Caki2 (cell line): Measurements from ENCODE around the gene USP20. TPM values are rescaled to one million over a fixed set of nuclear protein-coding genes. Genes with fewer than 3 reads are reported as not detected.
"Not testable (repeated sequence)": the region's sequence is repeated elsewhere in the genome, so short reads cannot be mapped to it uniquely, and the experiment has no call there.

Experiments
- DNase-seq: peaks from one replicate; pipeline ENCODE4 v3.0.0-alpha.2; 2015; ENCODE audit warnings: low read depth
- in situ Hi-C: cut with HindIII; loops from 2 replicates; pipeline ENCODE4 v1.10.0; 2016; ENCODE audit warnings: low sequenced_read_pairs, low pct_unique_long_range_greater_than_20kb, mixed read lengths
- total RNA-seq: library from RNA; depleted of rRNA; stranded (reverse); fragments of >200 nt; shearing (Covaris generic); gene quantifications from 2 replicates; pipeline ENCODE4 v1.2.3, GENCODE V29; 2014; ENCODE audit warnings: low replicate concordance

The USP20 gene
- total RNA-seq, 1 experiment from 2014 or later = 26.4 TPM

- in situ Hi-C loops = no loop called here
Observed at GRCh38 chr9:129881547-129882324, 46.5 kb downstream of the USP20 start.

GRCh38 chr9:129884220-129885017 is 49.2 kb downstream of the USP20 start:
- peak; percentile 81 for DNase-seq
- in situ Hi-C loops = no loop called here

More at GRCh38 chr9:129881547-129882324, 46.5 kb downstream of the USP20 start:
- DNase-seq = no peak

GRCh38 chr9:129885018-129885669 is 49.9 kb downstream of the USP20 start:
- in situ Hi-C loops = no loop called here
- no peak for DNase-seq

GRCh38 chr9:129885670-129886106 is 50.4 kb downstream of the USP20 start:
- in situ Hi-C loops = no loop called here
- peak; percentile 87 for DNase-seq

- in situ Hi-C loops = no loop called here
- no peak for DNase-seq
Observed at GRCh38 chr9:129886226-129887174, 51.2 kb downstream of the USP20 start.

DNA sequence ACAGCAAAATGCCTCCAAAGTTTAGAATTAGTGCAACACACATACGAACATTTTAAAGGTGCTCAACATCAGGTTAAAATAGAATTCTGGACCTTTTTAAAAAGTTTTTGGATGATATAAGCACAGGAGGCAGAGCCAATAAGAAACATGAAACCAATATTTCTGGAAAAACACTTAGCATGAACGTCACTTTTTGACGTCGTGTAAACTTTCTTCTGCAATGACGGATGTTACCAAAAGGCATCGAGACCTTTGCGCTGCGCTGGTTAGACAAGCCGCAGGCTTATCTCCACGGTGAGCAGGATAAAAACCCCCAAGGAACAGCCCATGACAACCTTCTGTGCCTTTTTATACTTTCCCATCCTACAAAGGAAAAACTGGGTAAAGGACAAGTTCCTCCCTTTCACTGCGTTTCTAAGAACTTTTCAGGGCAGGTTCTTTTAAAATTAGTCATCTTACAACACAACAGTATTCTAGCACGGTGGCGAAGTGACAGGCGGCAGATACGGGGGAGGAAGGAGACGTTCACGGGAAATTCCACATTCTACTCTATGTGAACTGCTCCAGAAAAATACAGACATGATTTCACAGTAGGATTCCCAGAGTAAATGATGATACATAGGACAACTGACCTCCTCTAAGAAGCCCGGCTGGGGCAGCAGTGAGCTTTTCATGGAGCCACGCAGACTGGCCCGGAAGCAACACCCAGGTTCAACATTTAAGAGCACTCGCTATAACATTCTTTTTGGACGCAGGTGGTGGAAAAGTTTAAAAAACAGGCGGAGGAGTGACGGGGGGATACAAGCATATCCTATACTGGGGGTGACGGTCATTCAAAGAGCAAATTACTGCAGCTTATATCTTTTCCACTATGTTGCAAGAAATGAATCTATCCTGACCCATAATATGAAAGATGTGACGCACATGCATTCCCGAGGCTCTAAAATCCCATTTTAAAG is 52.4 kb downstream of the USP20 start:
- in situ Hi-C loops = no loop called here
- peak; percentile 54 for DNase-seq

GRCh38 chr9:129888293-129889121 is 53.2 kb downstream of the USP20 start:
- in situ Hi-C loops = no loop called here

DNA sequence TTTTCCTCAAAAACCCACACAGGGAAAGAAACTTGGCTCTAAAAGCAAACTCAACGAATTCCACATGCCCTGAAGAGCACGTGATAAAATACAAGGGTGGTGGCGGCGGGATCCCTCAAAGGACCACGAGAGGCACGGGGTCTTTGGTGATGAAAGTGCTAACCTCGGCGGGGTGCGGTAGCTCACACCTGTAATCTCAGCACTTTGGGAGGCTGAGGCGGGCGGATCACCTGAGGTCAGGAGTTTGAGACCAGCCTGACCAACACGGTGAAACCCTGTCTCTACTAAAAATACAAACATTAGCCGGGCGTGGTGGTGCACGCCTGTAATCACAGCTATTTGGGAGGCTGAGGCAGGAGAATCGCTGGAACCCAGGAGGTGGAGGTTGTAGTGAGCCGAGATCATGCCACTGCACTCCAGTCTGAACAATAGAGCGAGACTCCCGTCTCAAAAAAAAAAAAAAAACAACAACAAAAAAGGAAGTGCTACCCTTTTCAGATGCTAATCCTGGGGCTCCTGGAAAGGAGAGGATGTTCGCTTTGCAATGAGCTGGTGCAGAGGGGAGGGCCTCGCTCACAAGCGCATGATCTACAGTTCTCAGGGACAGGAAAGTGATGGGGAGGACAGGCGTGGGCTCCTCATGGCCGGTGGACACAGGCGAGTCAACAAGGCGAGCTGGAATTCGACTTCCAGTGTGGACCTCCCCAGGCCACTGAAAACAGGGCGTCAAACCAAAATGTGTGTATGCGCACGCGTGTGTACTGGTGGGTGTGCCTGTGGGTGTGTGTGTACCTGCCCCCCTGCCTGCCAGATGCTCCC is 54.1 kb downstream of the USP20 start:
- DNase-seq = no peak
- in situ Hi-C loops = no loop called here

More at GRCh38 chr9:129888293-129889121, 53.2 kb downstream of the USP20 start:
- no peak for DNase-seq

DNA sequence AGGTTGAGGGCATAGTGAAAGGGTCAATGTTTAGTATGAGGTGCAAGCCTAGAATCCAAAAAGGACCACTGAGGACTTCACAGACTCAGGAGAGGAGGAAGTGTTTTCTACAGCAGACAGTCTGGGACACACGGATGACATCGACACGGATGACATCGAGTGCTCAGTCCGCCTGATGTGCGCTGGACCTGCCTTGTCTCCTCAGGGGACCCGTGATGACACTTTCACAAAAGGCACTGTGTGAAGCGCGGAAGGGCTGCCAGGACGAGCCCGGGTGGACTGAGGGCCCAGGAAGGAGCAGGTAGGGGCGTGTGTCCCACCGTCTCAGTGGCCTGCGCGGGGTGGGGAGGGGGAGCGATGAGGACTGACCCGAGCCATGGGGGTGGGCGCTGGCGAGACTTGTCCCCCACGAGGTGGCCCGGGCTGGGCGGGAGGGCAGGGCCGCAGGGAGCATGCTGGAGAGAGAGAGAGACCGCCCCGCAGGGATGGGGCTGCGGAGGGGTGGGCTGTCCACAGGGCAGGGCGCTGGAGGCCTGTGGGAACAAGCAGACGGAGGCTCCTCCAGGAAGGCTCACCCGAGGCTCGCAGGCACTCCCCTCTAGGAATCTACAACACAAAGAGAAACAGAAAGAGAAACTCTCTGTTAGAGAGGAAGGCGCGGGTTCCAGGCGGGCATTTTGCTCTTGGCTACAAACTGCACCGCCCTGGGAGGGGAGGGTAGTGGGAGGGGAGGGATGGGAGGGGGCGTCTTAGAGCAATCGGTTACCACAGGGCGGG is 54.9 kb downstream of the USP20 start:
- DNase-seq = no peak
- in situ Hi-C loops = no loop called here

DNA sequence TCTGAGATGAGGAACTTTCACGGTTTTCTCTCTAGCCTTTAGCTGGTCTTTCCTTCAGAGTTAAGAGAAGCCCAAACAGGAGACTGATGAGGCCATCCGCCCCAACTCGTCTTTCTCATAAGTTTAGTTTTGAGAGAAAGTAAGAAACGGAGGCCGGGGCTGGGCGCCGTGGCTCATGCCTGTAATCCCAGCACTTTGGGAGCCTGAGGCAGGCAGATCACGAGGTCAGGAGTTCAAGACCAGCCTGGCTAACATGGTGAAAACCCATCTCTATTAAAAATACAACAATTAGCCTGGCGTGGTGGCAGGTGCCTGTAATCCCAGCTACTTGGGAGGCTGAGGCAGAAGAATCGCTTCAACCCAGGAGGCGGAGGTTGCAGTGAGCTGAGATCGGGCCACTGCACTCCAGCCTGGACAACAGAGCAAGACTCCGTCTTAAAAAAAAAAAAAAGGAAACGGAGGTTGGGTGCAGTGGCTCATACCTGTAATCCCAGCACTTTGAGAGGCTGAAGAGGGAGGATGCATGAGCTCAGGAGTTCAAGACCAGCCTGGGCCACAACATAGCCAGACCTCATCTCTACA is 55.6 kb downstream of the USP20 start:
- DNase-seq, in situ Hi-C loops: not testable (repeated sequence)

DNA sequence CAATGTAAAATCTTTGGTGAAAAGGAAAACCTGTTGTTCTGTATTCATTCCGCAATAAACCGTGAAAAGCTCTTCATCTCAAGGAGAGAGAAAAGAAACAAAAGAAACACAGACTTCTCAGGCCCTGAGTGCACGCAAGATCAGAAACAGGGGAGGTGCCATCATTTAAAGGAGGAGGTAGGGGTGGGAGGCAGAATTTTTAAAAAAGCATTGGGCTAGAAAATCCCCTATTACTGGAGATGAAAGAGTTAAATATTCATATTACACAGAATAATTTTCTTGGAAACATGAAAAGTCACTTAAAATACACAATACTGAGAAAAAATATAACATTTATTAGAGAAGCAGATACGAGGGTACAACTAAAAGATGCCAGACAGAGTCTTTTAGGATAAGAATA is 56.3 kb downstream of the USP20 start:
- in situ Hi-C loops = no loop called here
- DNase-seq = no peak

GRCh38 chr9:129894120-129894823 is 59.0 kb downstream of the USP20 start:
- DNase-seq = no peak
- in situ Hi-C loops = no loop called here

GRCh38 chr9:129895376-129896268 is 60.4 kb downstream of the USP20 start:
- in situ Hi-C loops = no loop called here
- no peak for DNase-seq
